ENCODE data around the gene GRAMD4.

The GRAMD4 gene

GRCh38 chr22:46598737-46599424, 21.3 kb upstream of the GRAMD4 start:
- no peak for DNase-seq

DNA sequence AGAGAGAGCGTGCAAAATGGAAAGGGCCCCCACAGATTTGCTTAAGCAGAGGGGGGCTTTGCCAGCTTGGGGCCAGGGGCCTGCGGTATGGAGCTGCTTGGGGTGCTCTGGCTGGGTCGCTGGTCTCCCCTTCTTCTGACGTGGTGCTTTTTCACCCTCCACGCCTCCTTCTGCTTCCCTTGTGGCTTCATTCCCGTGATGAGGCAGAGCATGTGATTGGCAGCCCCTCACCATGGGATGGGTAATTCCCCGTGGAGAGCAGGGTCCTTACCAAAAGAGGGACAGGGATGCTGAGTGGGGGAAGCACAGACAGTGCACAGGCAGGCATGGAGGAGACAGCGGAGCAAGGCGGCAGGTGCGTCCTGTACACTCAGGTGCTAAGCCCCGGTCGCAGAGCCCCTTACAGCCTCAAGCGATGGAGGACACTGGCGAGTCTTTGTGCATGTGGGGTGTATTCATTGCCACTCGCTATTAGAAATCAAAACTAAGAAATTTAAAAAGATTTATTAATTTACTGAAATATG, 19.9 kb upstream of the GRAMD4 start:
- DNase-seq: no peak

DNA sequence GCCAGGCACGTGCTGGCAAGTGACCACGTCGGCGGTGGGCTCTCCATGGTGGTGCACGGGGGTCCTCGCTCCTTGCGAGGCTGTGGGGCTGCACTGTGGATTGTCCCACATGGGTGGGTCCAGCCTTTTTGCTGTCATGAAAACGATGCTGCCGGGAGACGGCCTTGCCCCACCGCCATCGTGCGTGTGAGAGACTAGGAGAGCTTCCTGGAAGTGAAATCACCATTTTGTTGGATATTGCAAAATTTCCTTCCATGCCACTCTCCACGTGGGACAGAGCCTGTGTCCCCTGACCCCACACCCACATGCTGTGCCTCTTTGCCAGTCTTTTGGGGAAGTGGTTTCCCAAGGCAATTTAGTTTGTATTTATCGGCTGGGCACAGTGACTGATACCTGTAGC, 18.2 kb upstream of the GRAMD4 start:
- no peak for DNase-seq

- no peak for DNase-seq
Measured at GRCh38 chr22:46604306-46604690, 15.9 kb upstream of the GRAMD4 start.

DNA sequence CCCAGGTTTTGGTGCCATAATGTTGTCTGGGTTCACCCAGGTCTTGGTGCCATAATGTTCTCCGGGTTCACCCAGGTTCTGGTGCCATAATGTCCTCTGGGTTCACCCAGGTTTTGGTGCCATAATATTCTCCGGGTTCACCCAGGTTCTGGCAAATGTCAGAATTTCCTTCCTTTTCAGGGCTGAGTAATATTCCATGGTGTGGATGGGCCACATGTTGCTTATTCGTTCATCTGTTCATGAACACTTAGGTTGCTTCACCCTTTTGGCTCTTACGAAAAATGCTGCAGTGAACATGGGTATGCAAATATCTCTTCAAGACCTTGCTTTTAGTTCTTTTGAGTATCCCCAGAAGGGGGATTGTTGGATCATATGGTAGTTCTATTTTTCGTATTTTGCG, 15.1 kb upstream of the GRAMD4 start:
- no peak for DNase-seq

DNA sequence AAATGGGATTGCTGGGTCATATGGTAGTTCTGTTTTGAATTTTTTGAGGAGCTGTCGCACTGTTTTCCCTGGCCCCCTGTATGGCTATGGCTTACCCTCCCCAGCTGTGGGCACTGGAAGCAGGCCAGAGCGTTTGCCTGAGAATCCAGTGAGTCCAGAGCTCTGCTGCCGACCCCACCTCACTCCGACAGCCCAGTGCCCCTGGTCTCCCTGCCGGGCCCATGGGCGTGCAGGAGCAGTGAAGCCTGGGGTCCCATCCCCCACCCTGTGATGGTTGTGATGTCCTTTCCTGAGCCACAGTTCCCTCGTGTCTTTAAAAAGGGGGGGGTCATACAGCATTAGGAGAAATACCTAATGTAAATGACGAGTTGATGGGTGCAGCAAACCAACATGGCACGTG, 13.3 kb upstream of the GRAMD4 start:
- no peak for DNase-seq

- no peak for DNase-seq
Measured at GRCh38 chr22:46607483-46608114, 12.6 kb upstream of the GRAMD4 start.

- no peak for DNase-seq
Measured at GRCh38 chr22:46609175-46609690, 11.0 kb upstream of the GRAMD4 start.

DNA sequence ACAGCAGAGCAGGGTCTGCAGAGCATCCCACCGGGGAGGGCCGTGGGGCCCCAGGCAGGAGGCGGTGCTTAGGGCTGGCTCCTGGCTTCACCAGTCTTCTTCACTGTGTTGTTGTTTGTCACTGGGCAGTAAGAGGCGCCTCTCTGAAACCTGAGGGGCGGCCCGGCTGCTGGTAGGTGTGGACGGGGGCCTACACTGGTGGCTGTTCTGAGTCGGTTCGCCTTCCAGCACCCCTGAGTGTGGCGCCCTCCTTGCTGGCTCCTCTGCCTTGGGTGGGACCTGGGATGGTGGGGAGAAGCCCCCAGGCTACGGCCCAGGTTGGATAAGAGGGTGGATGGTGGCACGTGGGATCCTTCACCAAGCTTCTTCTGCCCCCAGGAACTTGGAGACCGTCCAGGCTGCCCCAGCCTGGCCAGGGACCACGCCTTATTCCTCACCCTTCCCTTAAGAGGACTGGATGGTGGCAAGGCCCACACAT, 10.4 kb upstream of the GRAMD4 start:
- no peak for DNase-seq

DNA sequence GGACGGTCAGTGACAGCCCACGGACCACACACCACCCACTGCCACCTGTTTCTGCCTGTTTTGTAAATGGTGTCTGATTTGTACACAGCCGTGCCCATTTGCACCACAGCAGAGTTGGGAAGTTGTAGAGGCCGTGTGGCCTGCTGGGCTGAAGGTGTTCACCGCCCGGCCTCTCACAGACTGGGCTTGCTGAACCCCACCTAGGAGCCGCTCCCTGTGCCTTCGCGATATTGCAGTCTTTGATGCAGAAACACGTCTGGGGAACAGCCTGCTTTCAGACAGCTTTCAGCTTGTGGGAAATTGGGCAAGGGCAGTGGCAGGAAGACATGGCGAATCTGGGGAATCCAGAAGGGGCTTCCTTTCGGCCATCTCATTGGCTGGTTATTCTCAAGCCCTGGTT, 9.8 kb upstream of the GRAMD4 start:
- DNase-seq: no peak

DNA sequence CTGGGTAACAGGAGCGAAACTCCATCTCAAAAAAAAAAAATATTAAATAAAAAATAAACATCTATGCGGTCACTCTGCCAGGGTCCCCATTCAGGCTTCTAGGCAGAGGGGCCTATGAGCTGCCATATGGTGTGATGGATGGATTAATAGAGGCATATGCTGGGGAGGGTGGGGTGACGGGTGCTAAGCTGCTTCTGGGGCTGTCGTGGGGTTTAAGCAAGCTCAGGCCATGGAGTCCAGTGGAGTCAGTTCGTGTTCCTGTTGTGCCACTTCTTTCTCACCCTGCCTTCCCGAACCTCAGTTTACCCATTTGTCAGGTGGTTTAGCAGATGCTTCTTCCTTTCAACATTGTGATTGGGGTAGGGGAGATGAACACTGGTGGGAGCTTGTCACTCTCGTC, 9.0 kb upstream of the GRAMD4 start:
- no peak for DNase-seq

- DNase-seq: no peak
Measured at GRCh38 chr22:46612341-46612903, 7.8 kb upstream of the GRAMD4 start.

DNA sequence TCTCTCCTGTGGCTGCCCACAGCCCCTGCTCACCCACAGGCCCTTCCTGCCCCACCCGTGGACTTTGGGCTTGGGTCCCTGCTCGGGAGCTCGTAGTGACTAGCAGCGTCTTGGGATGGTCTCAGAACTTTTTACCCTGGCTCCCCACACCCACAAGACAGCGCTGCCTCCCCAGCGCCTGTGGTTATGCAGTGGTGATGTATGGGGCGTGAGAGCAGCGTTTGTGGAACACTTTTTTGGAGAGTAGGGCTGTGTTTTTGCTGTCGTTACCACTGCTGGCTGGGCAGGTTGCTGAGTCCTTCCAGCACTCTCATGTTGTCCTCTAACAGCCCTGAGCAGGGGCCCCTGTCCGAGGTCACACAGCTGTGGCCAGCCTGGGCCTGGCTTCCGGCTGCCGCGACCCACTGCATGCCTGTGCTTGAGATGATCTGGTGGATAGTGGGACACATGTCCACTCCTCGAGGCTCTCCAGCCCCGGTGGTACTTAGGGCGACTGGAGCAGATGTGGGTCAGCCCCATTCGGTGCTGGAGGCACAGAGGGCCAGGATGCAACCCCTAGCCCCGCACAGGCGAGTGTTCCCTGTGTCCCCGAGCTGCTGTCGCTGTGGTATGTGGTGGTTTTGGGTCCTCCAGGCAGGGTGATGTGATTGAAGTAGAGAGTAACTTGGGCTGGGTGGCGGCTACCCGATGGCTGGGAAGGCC, 7.1 kb upstream of the GRAMD4 start:
- no peak for DNase-seq

GRCh38 chr22:46613606-46614021, 6.6 kb upstream of the GRAMD4 start:
- DNase-seq: no peak

GRCh38 chr22:46614025-46614931, 5.9 kb upstream of the GRAMD4 start:
- no peak for DNase-seq

DNA sequence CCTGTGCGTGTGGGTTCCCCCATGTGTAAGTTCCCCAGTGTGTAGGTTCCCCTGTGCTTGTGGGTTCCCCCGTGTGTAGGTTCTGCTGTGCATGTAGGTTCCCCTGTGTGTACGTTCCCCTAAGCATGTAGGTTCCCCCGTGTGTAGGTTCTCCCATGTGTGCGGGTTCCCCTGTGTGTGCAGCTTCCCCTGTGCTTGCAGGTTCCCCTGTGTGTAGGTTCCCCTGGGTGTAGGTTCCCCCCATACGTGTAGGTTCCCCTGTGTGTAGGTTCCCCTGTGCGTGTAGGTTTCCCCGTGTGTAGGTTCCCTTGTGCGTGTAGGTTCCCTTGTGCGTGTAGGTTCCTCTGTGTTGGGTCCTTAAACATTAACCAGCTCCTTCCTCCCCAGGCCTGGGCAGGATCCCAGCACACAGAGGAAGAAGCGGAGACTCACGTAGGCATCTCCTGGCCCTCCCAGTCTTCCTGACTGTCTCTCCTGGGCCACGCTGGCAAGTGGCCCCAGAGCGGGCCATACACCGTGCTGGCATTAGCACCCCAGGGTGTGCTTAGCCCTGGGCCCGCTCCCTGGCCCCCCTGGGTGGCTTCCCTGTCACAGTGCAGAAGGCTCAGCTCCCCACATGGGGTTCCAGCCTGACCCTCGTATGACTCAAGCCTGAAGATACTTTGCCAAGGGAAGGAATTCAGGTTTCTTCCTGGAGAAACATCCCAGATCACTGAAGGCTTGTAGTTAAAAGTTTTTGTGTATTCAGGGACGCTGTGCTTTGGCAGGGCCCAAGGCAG, 2.8 kb upstream of the GRAMD4 start:
- DNase-seq: no peak

- no peak for DNase-seq
Measured at GRCh38 chr22:46617986-46618647, 2.1 kb upstream of the GRAMD4 start.

DNA sequence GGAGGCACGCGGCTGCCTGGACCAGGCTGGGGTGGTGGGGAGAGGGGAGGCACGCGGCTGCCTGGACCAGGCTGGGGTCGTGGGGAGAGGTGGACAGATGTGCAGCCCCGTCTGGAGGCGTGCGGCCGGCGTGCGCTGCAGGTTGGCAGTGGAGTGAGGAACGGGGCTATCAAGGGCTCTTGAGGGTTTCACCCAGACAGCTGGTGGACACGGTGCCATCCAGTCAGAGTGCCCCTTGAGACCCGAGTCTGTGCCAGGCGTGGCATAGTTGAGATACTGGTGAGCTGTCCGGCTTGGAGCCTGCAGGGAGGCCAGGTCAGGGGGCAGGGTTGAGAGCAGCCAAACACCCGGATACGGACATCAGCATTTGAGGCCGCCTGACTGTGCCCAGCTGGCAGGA, 1.5 kb upstream of the GRAMD4 start:
- DNase-seq: no peak

DNA sequence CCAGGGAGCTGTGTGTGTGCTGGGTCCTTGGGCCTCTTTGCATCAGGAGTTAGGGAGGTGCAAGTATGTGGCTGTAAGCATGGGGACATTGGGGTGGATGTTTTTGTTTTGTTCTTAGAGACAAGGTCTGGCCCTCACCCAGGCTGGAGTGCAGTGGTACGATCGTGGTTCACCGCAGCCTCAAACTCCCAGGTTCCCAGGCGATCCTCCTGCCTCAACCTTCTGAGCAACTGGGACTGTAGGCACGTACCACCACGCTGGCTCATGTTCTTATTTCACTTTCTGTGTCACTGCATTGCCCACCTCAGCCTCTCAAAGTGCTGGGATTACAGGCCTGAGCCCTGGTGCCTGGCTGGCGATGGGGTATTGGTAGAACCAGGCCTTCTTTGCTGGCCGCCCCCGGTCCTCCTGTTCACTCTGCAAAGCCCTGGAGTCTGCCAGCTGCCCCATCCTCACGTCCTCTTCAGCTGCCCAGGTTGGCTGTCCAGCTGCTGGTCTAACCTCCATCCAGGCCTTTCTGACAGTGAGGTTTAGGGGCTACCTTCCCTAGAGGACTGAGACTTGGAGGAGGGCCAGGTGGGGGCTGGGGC, 851 bp upstream of the GRAMD4 start:
- no peak for DNase-seq

GRCh38 chr22:46620588-46621242, 529 bp downstream of the GRAMD4 start:
- DNase-seq: no peak

Data from NCI-H146 (cell line).